Measurements from ENCODE around the gene SLC1A5.
"Not testable (repeated sequence)": the region's sequence is repeated elsewhere in the genome, so short reads cannot be mapped to it uniquely, and the experiment has no call there.

DNA sequence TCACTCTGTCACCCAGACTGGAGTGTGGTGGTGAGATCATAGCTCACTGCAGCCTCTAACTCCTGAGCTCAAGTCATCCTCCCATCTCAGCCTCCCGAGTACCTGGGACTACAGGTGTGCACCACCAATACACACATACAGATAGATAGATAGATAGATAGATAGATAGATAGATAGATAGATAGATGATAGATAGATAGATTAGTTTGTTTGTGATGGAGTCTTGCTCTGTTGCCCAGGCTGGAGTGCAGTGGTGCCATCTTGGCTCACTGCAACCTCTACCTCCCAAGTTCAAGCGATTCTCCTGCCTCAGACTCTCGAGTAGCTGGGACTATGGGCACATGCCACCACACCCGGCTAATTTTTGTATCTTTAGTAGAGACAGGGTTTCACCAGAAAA lies 16.0 kb upstream of the SLC1A5 start:
- TF ChIP-seq, protein P1, sequence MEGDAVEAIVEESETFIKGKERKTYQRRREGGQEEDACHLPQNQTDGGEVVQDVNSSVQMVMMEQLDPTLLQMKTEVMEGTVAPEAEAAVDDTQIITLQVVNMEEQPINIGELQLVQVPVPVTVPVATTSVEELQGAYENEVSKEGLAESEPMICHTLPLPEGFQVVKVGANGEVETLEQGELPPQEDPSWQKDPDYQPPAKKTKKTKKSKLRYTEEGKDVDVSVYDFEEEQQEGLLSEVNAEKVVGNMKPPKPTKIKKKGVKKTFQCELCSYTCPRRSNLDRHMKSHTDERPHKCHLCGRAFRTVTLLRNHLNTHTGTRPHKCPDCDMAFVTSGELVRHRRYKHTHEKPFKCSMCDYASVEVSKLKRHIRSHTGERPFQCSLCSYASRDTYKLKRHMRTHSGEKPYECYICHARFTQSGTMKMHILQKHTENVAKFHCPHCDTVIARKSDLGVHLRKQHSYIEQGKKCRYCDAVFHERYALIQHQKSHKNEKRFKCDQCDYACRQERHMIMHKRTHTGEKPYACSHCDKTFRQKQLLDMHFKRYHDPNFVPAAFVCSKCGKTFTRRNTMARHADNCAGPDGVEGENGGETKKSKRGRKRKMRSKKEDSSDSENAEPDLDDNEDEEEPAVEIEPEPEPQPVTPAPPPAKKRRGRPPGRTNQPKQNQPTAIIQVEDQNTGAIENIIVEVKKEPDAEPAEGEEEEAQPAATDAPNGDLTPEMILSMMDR (IDR thresholded peaks at IDR 0.05; ENCODE audit: low read length): not testable (repeated sequence)
- not testable (repeated sequence) for TF ChIP-seq EZH2 (optimal IDR thresholded peaks at IDR 0.05; ENCODE audit: low read depth, low read length); EZH2phosphoT487 (IDR thresholded peaks at IDR 0.05; ENCODE audit: low read length)

Measured in MM.1S (cell line).